ENCODE results near the gene KIF25.

- TF ChIP-seq, protein P1, sequence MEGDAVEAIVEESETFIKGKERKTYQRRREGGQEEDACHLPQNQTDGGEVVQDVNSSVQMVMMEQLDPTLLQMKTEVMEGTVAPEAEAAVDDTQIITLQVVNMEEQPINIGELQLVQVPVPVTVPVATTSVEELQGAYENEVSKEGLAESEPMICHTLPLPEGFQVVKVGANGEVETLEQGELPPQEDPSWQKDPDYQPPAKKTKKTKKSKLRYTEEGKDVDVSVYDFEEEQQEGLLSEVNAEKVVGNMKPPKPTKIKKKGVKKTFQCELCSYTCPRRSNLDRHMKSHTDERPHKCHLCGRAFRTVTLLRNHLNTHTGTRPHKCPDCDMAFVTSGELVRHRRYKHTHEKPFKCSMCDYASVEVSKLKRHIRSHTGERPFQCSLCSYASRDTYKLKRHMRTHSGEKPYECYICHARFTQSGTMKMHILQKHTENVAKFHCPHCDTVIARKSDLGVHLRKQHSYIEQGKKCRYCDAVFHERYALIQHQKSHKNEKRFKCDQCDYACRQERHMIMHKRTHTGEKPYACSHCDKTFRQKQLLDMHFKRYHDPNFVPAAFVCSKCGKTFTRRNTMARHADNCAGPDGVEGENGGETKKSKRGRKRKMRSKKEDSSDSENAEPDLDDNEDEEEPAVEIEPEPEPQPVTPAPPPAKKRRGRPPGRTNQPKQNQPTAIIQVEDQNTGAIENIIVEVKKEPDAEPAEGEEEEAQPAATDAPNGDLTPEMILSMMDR (IDR thresholded peaks at IDR 0.05): no peak
- TF ChIP-seq POLR2A (IDR thresholded peaks at IDR 0.05; ENCODE audit: low read depth) (no peak), POLR2AphosphoS5 (IDR thresholded peaks at IDR 0.05) (no peak)
Measured at GRCh38 chr6:168082860-168083513, 85.5 kb downstream of the KIF25 start.
